RWPE2 (cell line): Measurements from ENCODE around the gene TBC1D16.
"Not testable (repeated sequence)": the region's sequence is repeated elsewhere in the genome, so short reads cannot be mapped to it uniquely, and the experiment has no call there.

ENCODE experiments used
- ATAC-seq: fragments of 200-7000 bp; cut with Tn5 transposase; 3 replicates; pipeline ENCODE4 v1.9.1; 2021; ENCODE audit warnings: low read depth
- DNase-seq: peaks from one replicate; pipeline ENCODE4 v3.0.0-alpha.2; 2020; ENCODE audit warnings: low spot score
- H3K27ac ChIP-seq: fragments of 450-650 bp; 2 replicates; pipeline ENCODE4 v1.5.1; 2017; ENCODE audit warnings: mild to moderate bottlenecking; ENCODE audit not compliant: poor library complexity, severe bottlenecking
- H3K27me3 ChIP-seq: fragments of 250-450 bp; sonication (Bioruptor Pico); 2 replicates; pipeline ENCODE4 v1.5.1; 2021; ENCODE audit warnings: mild to moderate bottlenecking, moderate library complexity; ENCODE audit not compliant: insufficient read depth, poor library complexity, severe bottlenecking
- H3K36me3 ChIP-seq: fragments of 250-450 bp; sonication (Bioruptor Pico); 2 replicates; pipeline ENCODE4 v1.5.1; 2020; ENCODE audit warnings: low read depth, mild to moderate bottlenecking, moderate library complexity
- H3K4me1 ChIP-seq: fragments of 250-450 bp; sonication (Bioruptor Pico); 2 replicates; pipeline ENCODE4 v1.5.1; 2021; ENCODE audit warnings: mild to moderate bottlenecking, moderate library complexity; ENCODE audit not compliant: insufficient read depth, poor library complexity, severe bottlenecking
- H3K4me3 ChIP-seq: fragments of 250-450 bp; sonication (Bioruptor Pico); 2 replicates; pipeline ENCODE4 v1.5.1; 2021; ENCODE audit warnings: mild to moderate bottlenecking, moderate library complexity; ENCODE audit not compliant: severe bottlenecking
- H3K9me3 ChIP-seq: fragments of 250-450 bp; sonication (Bioruptor Pico); 2 replicates; pipeline ENCODE4 v1.5.1; 2021; ENCODE audit warnings: mild to moderate bottlenecking, moderate library complexity; ENCODE audit not compliant: severe bottlenecking
- TF ChIP-seq, protein P1 (sequence below): fragments of 450-650 bp; IDR thresholded peaks from one replicate; pipeline ENCODE4 v1.5.1; 2017; ENCODE audit warnings: mild to moderate bottlenecking, moderate library complexity; ENCODE audit not compliant: poor library complexity, severe bottlenecking

Gene TBC1D16

DNA sequence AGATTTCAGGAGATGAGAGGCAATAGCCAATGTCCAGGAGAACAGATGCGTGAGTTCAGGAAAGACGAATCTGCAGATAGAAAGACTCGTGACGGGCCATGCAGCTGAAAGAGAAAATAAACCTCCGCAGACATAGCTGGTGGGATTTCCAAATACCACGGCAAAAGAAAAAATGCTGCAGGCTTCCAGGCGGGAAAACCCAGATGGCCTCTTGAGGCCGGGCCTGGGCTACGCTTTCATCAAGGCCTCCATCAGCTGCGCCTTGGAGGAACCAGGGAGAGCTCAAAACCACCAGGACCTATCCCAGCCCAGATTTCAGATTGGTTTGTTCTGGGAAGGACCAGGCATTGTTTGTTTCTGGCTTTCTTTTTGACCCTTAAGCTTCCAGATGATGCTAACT lies 17.4 kb upstream of the TBC1D16 start:
- Histone ChIP-seq H3K9me3 (no peaks in the 10 kb centered on the region), H3K36me3 (no peaks in the 10 kb centered on the region), H3K27me3 (no peaks in the 10 kb centered on the region), H3K4me3 (no peak overlapping the region), H3K27ac (no peak overlapping the region), H3K4me1 (no peaks in the 10 kb centered on the region)
- TF ChIP-seq, protein P1, sequence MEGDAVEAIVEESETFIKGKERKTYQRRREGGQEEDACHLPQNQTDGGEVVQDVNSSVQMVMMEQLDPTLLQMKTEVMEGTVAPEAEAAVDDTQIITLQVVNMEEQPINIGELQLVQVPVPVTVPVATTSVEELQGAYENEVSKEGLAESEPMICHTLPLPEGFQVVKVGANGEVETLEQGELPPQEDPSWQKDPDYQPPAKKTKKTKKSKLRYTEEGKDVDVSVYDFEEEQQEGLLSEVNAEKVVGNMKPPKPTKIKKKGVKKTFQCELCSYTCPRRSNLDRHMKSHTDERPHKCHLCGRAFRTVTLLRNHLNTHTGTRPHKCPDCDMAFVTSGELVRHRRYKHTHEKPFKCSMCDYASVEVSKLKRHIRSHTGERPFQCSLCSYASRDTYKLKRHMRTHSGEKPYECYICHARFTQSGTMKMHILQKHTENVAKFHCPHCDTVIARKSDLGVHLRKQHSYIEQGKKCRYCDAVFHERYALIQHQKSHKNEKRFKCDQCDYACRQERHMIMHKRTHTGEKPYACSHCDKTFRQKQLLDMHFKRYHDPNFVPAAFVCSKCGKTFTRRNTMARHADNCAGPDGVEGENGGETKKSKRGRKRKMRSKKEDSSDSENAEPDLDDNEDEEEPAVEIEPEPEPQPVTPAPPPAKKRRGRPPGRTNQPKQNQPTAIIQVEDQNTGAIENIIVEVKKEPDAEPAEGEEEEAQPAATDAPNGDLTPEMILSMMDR: no peak
- ATAC-seq (no peak), DNase-seq (no peak)

DNA sequence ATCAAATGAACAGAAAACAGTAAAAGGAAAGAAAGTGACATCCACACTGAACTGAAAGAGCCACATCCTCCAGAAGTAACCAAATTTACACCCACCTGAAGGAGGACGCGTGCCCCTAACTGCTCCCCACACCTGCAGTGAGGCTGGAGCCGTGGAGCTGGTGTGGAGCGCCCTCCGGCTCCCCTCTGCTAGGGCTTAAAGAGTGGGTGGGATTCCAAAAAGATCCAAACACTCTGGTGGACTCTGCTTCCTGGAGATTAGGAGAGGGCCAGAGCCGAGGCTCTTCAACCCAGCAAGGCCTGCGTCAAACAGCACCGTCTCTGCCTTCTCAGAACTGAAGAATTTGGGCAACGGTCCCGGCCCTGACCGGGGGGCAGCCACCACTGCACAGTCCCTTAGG lies 16.0 kb upstream of the TBC1D16 start:
- Histone ChIP-seq H3K36me3 (no peaks in the 10 kb centered on the region), H3K4me1 (no peaks in the 10 kb centered on the region), H3K27ac (no peak overlapping the region), H3K9me3 (no peaks in the 10 kb centered on the region), H3K4me3 (no peak overlapping the region), H3K27me3 (no peaks in the 10 kb centered on the region)
- TF ChIP-seq, protein P1: no peak
- no peak for ATAC-seq
- DNase-seq: no peak

DNA sequence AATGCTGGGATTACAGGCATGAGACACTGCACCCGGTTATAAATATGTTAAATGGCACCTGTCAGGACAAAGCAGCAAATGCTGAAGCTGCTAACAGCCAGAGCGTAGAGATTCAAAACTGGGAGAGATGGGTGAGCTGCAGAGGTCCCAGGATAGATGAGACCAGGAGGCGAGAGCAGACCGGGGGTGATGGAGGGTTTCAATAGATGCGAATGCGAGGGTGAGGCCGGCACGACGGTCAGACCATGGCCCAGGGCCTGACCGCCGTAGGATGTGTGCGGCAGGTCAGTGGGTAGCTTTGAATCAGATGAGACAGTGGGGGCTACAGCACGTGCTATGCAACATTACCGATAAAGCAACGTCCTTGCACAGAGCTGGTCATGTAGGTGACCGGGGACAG lies 15.0 kb upstream of the TBC1D16 start:
- no peak for ATAC-seq

DNA sequence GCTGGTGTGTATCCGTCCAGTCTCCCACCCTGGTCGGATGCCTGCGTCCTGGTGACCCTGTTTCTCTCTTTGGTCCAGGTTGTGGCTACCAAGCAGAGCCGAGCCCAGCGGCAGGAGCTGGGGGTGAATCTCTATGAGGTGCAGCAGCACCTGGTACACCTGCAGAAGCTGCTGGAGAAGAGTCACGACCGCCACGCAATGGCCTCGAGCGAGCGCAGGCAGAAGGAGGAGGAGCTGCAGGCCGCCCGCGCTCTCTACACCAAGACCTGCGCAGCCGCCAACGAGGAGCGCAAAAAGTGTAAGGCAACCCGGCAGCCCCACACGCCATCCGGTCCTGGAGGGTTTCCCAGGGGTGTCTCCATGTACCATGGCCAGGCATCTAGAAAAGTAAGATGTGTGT lies 14.3 kb upstream of the TBC1D16 start:
- DNase-seq (no peak), ATAC-seq (no peak)
- Histone ChIP-seq H3K9me3 (no peaks in the 10 kb centered on the region), H3K4me3 (no peak overlapping the region), H3K27ac (no peak overlapping the region), H3K27me3 (no peaks in the 10 kb centered on the region), H3K36me3 (no peaks in the 10 kb centered on the region), H3K4me1 (no peaks in the 10 kb centered on the region)
- TF ChIP-seq, protein P1: no peak

More for the DNA sequence above, 15.0 kb upstream of the TBC1D16 start:
- no peak for DNase-seq
- Histone ChIP-seq H3K9me3 (no peaks in the 10 kb centered on the region), H3K27ac (no peak overlapping the region), H3K36me3 (no peaks in the 10 kb centered on the region), H3K4me1 (no peaks in the 10 kb centered on the region), H3K27me3 (no peaks in the 10 kb centered on the region), H3K4me3 (no peak overlapping the region)
- TF ChIP-seq, protein P1: no peak

DNA sequence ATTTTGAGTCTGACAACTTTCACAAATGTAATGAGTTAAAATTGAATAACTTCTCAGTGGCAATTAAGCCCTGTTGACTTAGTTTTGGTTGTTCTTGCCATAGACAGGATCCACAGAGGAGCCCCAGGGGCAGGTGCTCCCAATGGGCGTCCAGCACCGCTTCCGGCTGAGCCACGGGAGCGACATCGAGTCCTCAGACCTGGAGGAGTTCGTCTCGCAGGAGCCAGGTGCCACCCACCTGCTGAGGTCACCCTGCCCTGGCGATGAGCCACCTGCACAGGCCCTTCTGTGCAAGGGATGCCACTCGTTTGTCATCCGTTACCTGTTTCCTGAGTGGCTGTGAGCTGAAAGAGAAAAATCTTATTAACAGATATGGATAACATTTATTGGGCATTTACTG lies 11.5 kb upstream of the TBC1D16 start:
- no peak for ATAC-seq
- Histone ChIP-seq H3K4me1 (no peaks in the 10 kb centered on the region), H3K9me3 (no peaks in the 10 kb centered on the region), H3K4me3 (no peak overlapping the region), H3K27ac (no peak overlapping the region), H3K27me3 (no peaks in the 10 kb centered on the region), H3K36me3 (no peaks in the 10 kb centered on the region)
- DNase-seq: no peak
- TF ChIP-seq, protein P1: no peak

DNA sequence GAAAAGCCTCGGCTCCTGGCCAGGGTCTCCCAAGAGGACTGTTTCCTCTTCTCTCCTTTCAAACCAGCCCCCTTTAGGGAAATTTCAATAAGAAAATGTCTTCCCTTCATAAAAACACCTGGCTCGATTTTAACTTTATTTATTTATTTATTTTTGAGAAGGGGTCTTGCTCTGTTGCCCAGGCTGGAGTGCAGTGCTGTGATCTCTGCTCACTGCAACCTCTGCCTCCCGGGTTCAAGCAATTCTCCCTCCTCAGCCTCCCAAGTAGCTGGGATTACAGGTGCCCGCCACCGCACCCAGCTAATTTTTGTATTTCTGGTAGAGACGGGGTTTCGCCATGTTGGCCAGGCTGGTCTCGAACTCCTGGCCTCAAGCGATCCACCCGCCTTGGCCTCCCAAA lies 11.0 kb upstream of the TBC1D16 start:
- H3K27ac ChIP-seq, H3K4me3 ChIP-seq, ATAC-seq, H3K9me3 ChIP-seq, DNase-seq, H3K4me1 ChIP-seq, H3K27me3 ChIP-seq, H3K36me3 ChIP-seq: not testable (repeated sequence)
